Hematopoietic multipotent progenitor cell treated with erythropoietin and hydrocortisone succinate and interleukin-3 and kit ligand, for 6 days (in vitro differentiated cells): ENCODE results near the gene CHD1L.
A peak's percentile ranks its signal among the peaks of the same experiment; 100 is the strongest.
"Not testable (repeated sequence)": the region's sequence is repeated elsewhere in the genome, so short reads cannot be mapped to it uniquely, and the experiment has no call there.

Experiments
- DNase-seq: peaks from one replicate; pipeline ENCODE4 v3.0.0-alpha.2; 2015

Gene CHD1L

DNA sequence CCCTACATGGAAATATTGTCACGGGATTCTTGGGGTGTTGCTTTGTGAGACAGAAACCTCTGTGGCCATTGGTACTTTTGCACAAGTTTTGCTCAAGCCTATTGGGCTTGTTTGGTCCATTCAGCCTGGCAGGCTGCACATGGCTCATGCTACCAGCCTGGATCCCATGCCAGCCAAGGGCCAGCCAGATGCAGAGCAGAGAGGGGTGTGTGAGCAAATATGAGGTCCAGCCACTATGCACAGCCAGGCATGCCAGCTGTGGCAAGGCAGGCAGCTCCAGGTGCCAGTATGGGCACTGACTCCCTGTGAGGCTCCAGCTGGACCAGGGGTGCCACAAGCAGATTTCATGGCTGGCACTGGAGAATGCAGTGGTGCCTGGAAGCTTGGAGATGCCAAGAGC, 6.7 kb upstream of the CHD1L start:
- no peak for DNase-seq

- no peak for DNase-seq
Measured at GRCh38 chr1:147236448-147236847, 6.0 kb upstream of the CHD1L start.

GRCh38 chr1:147236959-147237791, 5.3 kb upstream of the CHD1L start:
- no peak for DNase-seq

DNA sequence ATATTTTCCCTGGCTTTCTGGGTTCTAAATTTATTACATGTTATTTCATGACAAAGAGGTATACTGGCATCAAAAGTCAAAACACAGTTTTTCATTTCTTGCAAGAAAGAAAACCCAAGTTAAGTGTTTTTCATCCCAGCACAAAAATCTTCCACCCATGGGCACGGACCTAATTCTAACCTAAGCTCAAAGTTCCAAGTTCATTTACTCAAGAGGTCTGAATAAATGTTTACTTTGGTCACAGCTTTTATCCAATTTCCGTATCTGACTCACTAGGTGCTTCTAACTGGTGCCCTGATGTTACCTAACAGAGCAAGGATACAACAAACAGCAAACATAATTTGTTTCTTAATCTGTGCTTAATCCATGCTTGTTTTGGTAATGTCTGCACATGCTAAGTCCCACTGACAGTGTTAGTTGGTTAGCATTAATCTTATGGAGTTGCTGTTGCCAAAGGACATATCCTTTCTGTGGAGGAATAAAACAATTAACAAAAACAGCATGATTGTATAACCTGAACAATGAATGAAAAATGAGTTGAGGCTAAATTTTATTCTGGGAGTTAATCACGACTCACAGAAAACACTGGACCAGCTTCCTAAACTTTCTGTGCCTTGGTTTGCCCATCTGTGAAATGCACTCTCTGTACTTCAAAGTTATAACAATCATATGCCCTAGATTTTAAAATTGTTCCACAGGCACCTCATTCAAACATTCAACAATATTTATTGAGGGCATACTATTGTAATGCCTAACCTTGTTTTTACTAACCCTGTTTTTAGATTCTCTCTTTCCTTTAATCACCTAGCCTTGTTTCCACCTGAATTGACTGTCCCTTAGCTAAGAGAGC, 4.2 kb upstream of the CHD1L start:
- no peak for DNase-seq

GRCh38 chr1:147238925-147239820, 3.3 kb upstream of the CHD1L start:
- no peak for DNase-seq

DNA sequence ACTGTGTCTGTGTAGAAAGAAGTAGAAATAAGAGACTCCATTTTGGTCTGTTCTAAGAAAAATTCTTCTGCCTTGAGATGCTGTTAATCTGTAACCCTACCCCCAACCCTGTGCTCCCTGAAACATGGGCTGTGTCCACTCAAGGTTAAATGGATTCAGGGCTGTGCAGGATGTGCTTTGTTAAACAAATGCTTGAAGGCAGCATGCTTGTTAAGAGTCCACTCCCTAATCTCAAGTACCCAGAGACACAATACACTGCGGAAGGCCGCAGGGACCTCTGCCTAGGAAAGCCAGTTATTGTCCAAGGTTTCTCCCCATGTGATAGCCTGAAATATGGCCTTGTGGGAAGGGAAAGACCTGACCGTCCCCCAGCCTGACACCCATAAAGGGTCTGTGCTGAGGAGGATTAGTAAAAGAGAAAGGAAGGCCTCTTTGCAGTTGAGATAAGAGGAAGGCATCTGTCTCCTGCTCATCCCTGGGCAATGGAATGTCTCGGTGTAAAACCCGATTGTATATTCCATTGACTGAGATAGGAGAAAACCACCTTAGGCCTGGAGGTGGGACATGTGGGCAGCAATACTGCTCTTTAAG, 2.3 kb upstream of the CHD1L start:
- not testable (repeated sequence) for DNase-seq

- DNase-seq = no peak
Measured at GRCh38 chr1:147241934-147242448, 493 bp upstream of the CHD1L start.

DNA sequence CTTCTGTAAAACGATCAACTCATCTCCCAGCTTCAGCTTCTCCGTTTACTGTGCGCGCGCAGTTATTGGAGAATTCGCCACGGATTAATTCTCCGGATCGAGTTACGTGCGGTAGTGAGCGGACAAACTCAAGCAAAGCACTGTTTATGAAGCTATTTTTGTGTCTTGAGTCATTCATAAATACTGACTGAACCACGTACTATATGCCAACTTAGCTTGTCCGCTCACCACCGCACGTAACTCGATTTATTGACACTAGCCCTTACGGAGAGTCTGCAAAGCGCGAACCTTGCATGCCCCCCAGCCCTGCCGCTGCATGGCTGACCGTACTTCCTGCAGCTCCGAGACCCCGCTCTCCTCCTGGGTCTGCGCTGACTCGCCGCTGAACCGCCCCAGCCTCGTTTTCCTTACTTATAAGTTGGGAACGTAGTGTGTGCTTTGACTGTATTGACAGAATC, 773 bp downstream of the CHD1L start:
- DNase-seq = peak; percentile 63

DNA sequence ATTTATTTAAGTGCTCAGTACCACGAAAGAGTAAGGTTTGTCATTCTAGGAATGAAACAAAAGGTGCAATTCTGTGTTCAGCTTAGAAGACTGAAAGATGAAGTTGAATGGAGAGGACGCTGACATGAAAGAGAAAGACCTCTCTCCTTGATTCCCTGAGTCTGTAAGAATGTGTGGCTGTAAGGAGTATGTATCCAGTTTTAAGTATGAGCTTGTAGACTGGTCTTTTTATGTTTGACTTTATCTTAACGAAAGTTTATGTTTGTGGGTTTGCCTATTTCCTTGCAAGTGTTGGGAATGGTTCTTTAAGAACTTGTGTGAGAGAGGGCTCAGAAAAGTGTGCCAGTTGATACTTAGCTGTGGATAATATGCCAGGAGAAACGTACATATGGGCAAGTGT, 1.4 kb downstream of the CHD1L start:
- peak; percentile 30 for DNase-seq

- peak; percentile 37 for DNase-seq
Measured at GRCh38 chr1:147245129-147245528, 2.6 kb downstream of the CHD1L start.

DNA sequence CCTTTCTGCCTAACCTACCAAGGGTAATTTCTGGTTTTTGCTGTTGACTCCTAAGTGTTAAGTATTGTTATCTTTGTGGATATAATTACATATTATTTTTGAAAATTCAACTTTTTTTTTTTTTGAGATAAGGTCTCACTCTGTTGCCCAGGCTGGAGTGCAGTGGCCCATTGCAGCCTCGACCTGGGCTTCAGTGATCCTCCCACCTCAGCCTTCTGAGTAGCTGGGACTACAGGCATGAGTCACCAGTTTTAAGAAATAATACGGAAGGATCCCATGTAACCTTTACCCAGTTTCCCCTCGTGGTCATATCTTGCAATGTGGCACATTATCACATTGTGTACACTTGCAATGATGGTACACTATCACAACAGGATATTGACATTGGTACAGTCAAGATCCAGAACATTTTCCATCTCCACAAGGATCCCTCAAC, 3.1 kb downstream of the CHD1L start:
- peak; percentile 78 for DNase-seq

GRCh38 chr1:147246044-147246690, 3.7 kb downstream of the CHD1L start:
- DNase-seq = peak; percentile 36

DNA sequence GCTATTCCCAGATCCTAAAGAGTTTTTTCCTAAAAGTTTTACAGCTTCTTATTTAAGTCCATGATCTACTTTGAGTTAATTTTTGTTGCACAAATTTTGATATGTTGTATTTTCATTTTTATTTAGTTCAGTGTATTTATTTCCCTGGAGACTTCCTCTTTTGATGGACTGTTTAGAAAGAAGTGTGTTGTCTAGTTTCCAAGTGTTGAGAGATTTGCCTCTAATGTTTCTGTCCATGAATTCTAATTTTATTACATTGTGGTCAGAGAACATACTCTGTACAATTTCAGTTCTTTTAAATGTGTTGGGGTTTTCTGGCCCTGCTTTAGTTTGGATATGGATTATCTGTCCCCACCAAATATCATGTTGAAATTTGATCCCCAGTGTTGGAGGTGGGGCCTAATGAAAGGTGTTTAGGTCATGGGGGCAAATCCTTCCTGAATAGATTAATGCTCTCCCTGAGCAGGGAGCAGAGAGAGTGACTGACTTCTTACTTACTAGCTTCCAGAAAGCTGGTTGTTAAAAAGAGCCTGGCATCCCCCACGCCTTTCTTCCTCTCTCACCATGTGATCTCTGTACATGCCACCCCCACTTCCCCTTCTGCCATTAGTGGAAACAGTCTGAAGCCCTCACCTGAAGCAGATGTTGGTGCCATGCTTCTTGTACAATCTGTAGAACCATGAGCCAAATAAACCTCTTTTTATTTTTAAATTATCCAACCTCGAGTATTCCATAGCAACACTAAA, 4.6 kb downstream of the CHD1L start:
- DNase-seq = peak; percentile 53

- DNase-seq = no peak
Measured at GRCh38 chr1:147247656-147248238, 5.3 kb downstream of the CHD1L start.

DNA sequence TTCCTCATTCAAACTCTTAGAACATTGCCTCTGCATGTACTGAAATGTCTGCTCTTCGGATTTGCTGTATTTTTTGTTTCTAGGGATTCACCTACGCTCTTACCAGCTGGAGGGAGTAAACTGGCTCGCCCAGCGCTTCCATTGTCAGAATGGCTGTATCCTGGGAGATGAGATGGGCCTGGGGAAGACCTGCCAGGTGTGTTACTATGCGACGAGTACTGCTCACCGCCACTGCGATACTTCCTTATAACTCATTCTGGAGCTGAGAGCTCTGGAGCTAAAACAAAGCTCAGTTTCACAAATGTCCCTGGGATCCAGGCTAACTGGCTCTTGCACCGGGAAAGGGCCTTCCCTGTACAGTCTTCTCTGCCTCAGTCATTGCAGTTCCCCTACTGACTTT, 10.1 kb downstream of the CHD1L start:
- DNase-seq = no peak

DNA sequence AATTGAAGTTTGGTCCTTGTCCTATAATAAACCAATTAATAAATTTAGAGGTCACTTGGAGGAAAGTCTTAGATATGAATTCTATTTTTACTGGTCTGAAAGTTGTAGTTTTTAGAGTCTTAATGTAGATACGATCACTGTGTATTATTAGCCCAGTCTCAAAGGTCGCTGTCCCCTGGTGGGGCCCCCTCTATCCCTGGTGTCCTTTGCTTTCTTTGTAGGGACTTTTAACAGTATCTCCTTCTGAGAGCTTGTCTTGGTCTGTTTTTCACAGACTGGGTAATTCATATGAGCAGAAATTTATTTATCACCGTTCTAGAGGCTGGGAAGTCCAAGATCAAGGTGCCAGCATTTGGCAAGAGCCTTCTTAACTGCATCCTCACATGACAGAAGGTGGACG, 18.5 kb downstream of the CHD1L start:
- DNase-seq = no peak

- DNase-seq = no peak
Measured at GRCh38 chr1:147264158-147264768, 21.8 kb downstream of the CHD1L start.

DNA sequence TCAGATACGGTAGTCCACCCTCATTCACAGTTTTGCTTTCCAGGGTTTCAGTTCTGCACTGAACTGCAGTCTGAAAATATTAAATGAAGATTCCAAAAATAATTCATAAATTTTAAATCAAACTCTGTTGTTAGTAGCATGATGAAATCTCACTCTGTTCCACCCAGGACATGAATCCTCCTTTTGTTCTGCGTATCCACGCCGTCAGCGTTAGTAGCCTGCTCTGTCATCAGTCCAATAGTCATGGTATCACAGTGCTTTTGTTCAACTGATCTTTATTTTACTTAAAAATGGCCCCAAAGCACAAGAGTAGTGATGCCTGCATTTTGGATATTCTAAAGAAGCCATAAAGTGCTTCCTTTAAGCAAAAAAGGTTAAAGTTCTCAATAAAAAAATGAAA, 23.9 kb downstream of the CHD1L start:
- DNase-seq = no peak

DNA sequence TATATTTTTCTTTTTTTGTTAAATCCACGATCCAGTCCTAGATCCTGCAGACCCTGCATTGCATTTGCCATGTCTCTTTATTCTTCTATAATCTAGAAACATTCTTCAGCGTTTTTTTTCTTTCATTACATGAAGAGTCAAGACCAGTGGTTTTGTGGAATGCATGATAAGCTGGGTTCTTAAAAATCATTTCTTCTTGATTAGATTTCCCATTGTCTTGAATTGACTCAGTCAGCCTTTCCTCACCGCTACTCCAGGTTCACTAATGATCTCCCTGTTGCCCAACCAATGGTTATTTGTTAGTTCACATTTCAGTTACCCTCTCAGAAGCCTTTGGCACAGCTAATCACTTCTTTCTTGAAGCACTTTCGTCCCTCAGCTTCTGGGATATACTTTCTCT, 25.2 kb downstream of the CHD1L start:
- no peak for DNase-seq

DNA sequence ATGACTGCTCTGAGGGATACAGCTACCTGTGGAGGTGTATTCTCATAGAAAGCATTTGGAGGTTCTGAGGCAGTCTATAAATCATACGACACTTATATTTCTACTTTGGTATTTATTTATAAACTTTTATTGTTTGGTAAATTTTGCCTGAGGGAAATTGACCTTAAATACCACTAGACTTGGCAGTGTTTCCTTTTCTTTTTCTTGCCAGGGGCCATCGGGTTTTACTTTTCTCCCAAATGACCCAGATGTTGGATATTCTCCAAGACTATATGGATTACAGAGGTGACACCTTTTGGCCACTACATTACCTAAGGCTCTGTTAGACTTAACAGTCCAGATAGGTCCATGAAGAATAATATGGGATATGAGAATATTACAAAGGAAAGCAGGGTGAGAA, 28.2 kb downstream of the CHD1L start:
- no peak for DNase-seq
